ENCODE measurements around the gene TSTD1. TPM values are rescaled to one million over a fixed set of nuclear protein-coding genes. Genes with fewer than 3 reads are reported as not detected.
"Not testable (repeated sequence)": the region's sequence is repeated elsewhere in the genome, so short reads cannot be mapped to it uniquely, and the experiment has no call there.

TSTD1 gene
- total RNA-seq, 1 experiment from 2014 or later: 116 TPM

DNA sequence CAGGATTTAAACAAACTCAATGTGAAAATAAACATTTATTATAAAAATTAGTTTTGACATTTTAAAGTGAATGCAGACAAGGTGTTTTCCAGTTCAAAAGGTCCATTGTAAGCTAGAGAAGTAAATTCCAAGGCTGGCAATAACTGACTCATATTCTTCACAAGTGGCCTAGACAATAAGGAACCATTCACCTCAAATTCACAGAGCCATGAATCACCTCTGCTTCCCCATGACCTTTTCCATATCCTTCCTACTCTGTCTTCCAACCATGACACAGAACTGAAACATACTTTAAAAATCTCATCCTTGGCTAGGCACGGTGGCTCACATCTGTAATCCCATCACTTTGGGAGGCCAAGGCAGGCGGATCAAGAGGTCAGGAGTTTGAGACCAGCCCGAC lies 42.6 kb downstream of the TSTD1 start (continued):
- TF ChIP-seq TCF7L2 (IDR thresholded peaks at IDR 0.05; ENCODE audit: borderline replicate concordance, extremely low read depth, insufficient read depth, insufficient read length) (no peak), JUND (IDR thresholded peaks at IDR 0.05) (peak; percentile 94)

GRCh38 chr1:160993544-160994193 lies 45.1 kb downstream of the TSTD1 start:
- Histone ChIP-seq H3K9ac (ENCODE audit: low read length) (peak overlapping the region; percentile 6), H3K27me3 (ENCODE audit: insufficient read depth, low read length) (no peaks in the 10 kb centered on the region)

DNA sequence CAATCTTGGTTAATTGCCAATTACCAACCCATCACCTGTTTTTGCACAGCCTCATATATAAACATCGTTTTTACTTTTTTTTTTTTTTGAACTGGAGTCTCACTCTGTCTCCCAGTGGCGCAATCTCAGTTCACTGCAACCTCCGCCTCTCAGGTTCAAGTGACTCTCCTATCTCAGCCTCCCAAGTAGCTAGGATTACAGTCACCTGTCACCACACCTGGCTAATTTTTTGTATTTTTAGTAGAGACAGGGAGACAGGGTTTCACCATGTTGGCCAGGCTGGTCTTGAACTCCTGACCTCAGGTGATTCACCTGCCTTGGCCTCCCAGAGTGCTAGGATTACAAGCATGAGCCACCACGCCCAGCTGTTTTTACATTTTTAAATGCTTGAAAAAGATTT lies 46.7 kb downstream of the TSTD1 start:
- BruUV-seq (replicated peaks): not testable (repeated sequence)
- RAD21 ChIA-PET (ENCODE audit: low non-redundant PET in 1 of 2, low total read pairs in 2 of 2, uncharacterized antibody in 2 of 2, unreplicated experiment in 2 of 2): interaction anchor here in 1 of 2 experiments (1.1 kb wide), 1 partner anchor 80 kb away, joined by 5 read pairs; no protein-coding TSS in a partner anchor

More at GRCh38 chr1:160993544-160994193, 45.1 kb downstream of the TSTD1 start:
- Histone ChIP-seq H3K4me3 (replicated peaks in 1 of 2; ENCODE audit: low read depth in 1 of 2, low read length in 2 of 2) (no peak overlapping the region), H3K79me2 (ENCODE audit: insufficient read depth, low read length) (no peaks in the 10 kb centered on the region), H3K36me3 (ENCODE audit: control insufficient read depth in 1 of 2, insufficient read depth in 2 of 2, low read length in 2 of 2) (peaks cover 6 to 7% of the 10 kb centered on the region in 2 experiments; a peak in 2 of 4 replicates), H3K9me3 (ENCODE audit: control insufficient read depth in 1 of 2, insufficient read depth in 1 of 2, low read depth in 1 of 2, low read length in 2 of 2) (no peaks in the 10 kb centered on the region), H4K20me1 (ENCODE audit: insufficient read depth) (no peaks in the 10 kb centered on the region), H3K9me2 (ENCODE audit: insufficient read depth) (no peaks in the 10 kb centered on the region), H3K4me1 (ENCODE audit: control insufficient read depth in 1 of 2, insufficient read depth in 2 of 2, low read length in 2 of 2) (peaks cover 49 to 90% of the 10 kb centered on the region in 2 experiments), H2AFZ (ENCODE audit: low read depth, low read length, poor library complexity, severe bottlenecking) (no peak overlapping the region), H3K27ac (ENCODE audit: low read depth, low read length) (no peak overlapping the region), H3K4me2 (ENCODE audit: low read length) (peak overlapping the region; percentile 8; the same call in 1 of the 2 replicates)
- TF ChIP-seq RAD21 (IDR thresholded peaks at IDR 0.05; ENCODE audit: low read depth): peak; percentile 69
- no peak for TF ChIP-seq SIN3A (IDR thresholded peaks at IDR 0.05; ENCODE audit: low read depth)
- TF ChIP-seq, protein P1, sequence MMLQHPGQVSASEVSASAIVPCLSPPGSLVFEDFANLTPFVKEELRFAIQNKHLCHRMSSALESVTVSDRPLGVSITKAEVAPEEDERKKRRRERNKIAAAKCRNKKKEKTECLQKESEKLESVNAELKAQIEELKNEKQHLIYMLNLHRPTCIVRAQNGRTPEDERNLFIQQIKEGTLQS (IDR thresholded peaks at IDR 0.05): no peak
- peak; percentile 37 to 47 (median 42); a peak in 5 of 6 replicates for TF ChIP-seq CTCF (IDR thresholded peaks at IDR 0.05 in 2 of 3, conservative IDR thresholded peaks at IDR 0.05 in 1 of 3; ENCODE audit: borderline replicate concordance in 1 of 3, insufficient read depth in 1 of 3, low read depth in 2 of 3, low read length in 2 of 3)
- peak; percentile 23; the same call in 1 of the 2 replicates for TF ChIP-seq POLR2AphosphoS5 (IDR thresholded peaks at IDR 0.05; ENCODE audit: low read depth, low read length)
- TF ChIP-seq JUND (IDR thresholded peaks at IDR 0.05): no peak
- TF ChIP-seq TCF7L2 (IDR thresholded peaks at IDR 0.05; ENCODE audit: borderline replicate concordance, extremely low read depth, insufficient read depth, insufficient read length): no peak
- TF ChIP-seq ZFX (IDR thresholded peaks at IDR 0.05): no peak
- TF ChIP-seq CBX3 (IDR thresholded peaks at IDR 0.05; ENCODE audit: low read depth): no peak
- TF ChIP-seq SP1 (IDR thresholded peaks at IDR 0.05; ENCODE audit: low read depth): no peak
- TF ChIP-seq POLR2A (IDR thresholded peaks at IDR 0.05; ENCODE audit: borderline replicate concordance, extremely low read depth, insufficient read depth, insufficient read length): no peak
- DNase-seq (ENCODE audit: low read depth, low spot score) (no peak), ATAC-seq (no peak)
- RAD21 ChIA-PET (ENCODE audit: low non-redundant PET in 1 of 2, low total read pairs in 2 of 2, uncharacterized antibody in 2 of 2, unreplicated experiment in 2 of 2): interaction anchor here in 1 of 2 experiments (0.7 kb wide), 1 partner anchor 156 kb away, joined by 5 read pairs; no protein-coding TSS in a partner anchor
- no TSS peak for BruUV-seq (replicated peaks)
- CTCF ChIA-PET: interaction anchor here (0.7 to 2.1 kb wide), 6 partner anchors 10 to 201 kb away, joined by 3 to 11 read pairs (median 3); partner anchors contain the start of genes F11R and KLHDC9
- intact Hi-C loops (cut with micrococcal nuclease): loop anchor here (1.0 kb wide), 1 partner anchor 104 kb away; no protein-coding TSS in a partner anchor
- POLR2A ChIA-PET: interaction anchor here (0.7 kb wide), 1 partner anchor 72 kb away, joined by 4 read pairs; no protein-coding TSS in a partner anchor

More for the DNA sequence above, 46.7 kb downstream of the TSTD1 start:
- Histone ChIP-seq H3K4me1 (ENCODE audit: control insufficient read depth in 1 of 2, insufficient read depth in 2 of 2, low read length in 2 of 2) (peaks cover 46 to 75% of the 10 kb centered on the region in 2 experiments), H3K4me3 (replicated peaks in 1 of 2; ENCODE audit: low read depth in 1 of 2, low read length in 2 of 2) (0 out of 4 replicates have a peak overlapping the region, but pooled peaks of 1 of the 2 experiments have one; percentile 14), H3K4me2 (ENCODE audit: low read length) (peak overlapping the region; percentile 55)
- H3K79me2 ChIP-seq (ENCODE audit: insufficient read depth, low read length); ATAC-seq; H2AFZ ChIP-seq (ENCODE audit: low read depth, low read length, poor library complexity, severe bottlenecking); H3K9me2 ChIP-seq (ENCODE audit: insufficient read depth); intact Hi-C loops (cut with micrococcal nuclease); H3K9ac ChIP-seq (ENCODE audit: low read length); H3K36me3 ChIP-seq (ENCODE audit: control insufficient read depth in 1 of 2, insufficient read depth in 2 of 2, low read length in 2 of 2); H3K27me3 ChIP-seq (ENCODE audit: insufficient read depth, low read length); H3K9me3 ChIP-seq (ENCODE audit: control insufficient read depth in 1 of 2, insufficient read depth in 1 of 2, low read depth in 1 of 2, low read length in 2 of 2); H3K27ac ChIP-seq (ENCODE audit: low read depth, low read length); CTCF ChIA-PET; H4K20me1 ChIP-seq (ENCODE audit: insufficient read depth); DNase-seq (ENCODE audit: low read depth, low spot score); POLR2A ChIA-PET: not testable (repeated sequence)
